AG04449 (cell line): ENCODE results near the gene CHI3L2.

Experiments
- CTCF ChIA-PET: fragments of 350-600 bp; formaldehyde crosslinking; extraction: SDS; loops from one replicate; lab custom pipeline; 2021; ENCODE audit warnings: antibody characterized with exemption; lab: Yijun Ruan, JAX
- POLR2A ChIA-PET: fragments of 400-600, 350-600 bp; formaldehyde crosslinking; extraction: SDS; loops from one replicate; lab custom pipeline; 2020; ENCODE audit warnings: antibody characterized with exemption, inconsistent platforms; lab: Yijun Ruan, JAX
- DNase-seq: peaks from one replicate; pipeline ENCODE4 v3.0.0-alpha.2; 2010; ENCODE audit warnings: low read depth, low spot score
- H3K4me3 ChIP-seq: 2 replicates; pipeline ENCODE4 v1.5.1; 2011; ENCODE audit warnings: low read depth, mild to moderate bottlenecking, control low read depth, low read length
- CTCF ChIP-seq: IDR thresholded peaks from one replicate; pipeline ENCODE4 v1.5.1; 2011; ENCODE audit warnings: mild to moderate bottlenecking, moderate library complexity, low read length, control low read depth, inconsistent platforms; ENCODE audit not compliant: insufficient read depth; ENCODE audit errors: missing control alignments

The CHI3L2 gene

GRCh38 chr1:111247125-111247838, 19.8 kb downstream of the CHI3L2 start:
- ChIA-PET POLR2A (no interaction called here), CTCF (no interaction called here)
- no peak for TF ChIP-seq CTCF
- DNase-seq = no peak
- no peak overlapping the region for H3K4me3 ChIP-seq

- CTCF ChIA-PET = no interaction called here
- no peak for TF ChIP-seq CTCF
- DNase-seq = no peak
- no peak overlapping the region for H3K4me3 ChIP-seq
- POLR2A ChIA-PET = no interaction called here
Measured at GRCh38 chr1:111249960-111250359, 22.4 kb downstream of the CHI3L2 start.

- ChIA-PET CTCF (no interaction called here), POLR2A (no interaction called here)
- no peak for DNase-seq
- no peak overlapping the region for H3K4me3 ChIP-seq
- no peak for TF ChIP-seq CTCF
Measured at GRCh38 chr1:111251570-111251969, 24.1 kb downstream of the CHI3L2 start.

GRCh38 chr1:111252786-111253185, 25.3 kb downstream of the CHI3L2 start:
- ChIA-PET CTCF (no interaction called here), POLR2A (no interaction called here)
- no peak overlapping the region for H3K4me3 ChIP-seq

GRCh38 chr1:111253876-111254275, 26.4 kb downstream of the CHI3L2 start:
- no peak for TF ChIP-seq CTCF
- H3K4me3 ChIP-seq = no peak overlapping the region
- ChIA-PET POLR2A (no interaction called here), CTCF (no interaction called here)
- DNase-seq = no peak

More at GRCh38 chr1:111252786-111253185, 25.3 kb downstream of the CHI3L2 start:
- DNase-seq = no peak
- TF ChIP-seq CTCF = no peak

GRCh38 chr1:111256988-111257658, 29.6 kb downstream of the CHI3L2 start:
- no peak for TF ChIP-seq CTCF
- no peak for DNase-seq
- H3K4me3 ChIP-seq = no peak overlapping the region
- ChIA-PET POLR2A (no interaction called here), CTCF (interaction anchor here (0.8 kb wide), 1 partner anchor 34 kb away, joined by 3 read pairs; no protein-coding TSS in a partner anchor)
